Nephron progenitor cell (in vitro differentiated cells): ENCODE measurements around the gene PKP3.

ENCODE experiments used
- DNase-seq: peaks from one replicate; pipeline ENCODE4 v3.0.0; 2021
- H3K27ac Mint-ChIP-seq: 2 replicates; pipeline ENCODE4 v1.8.0; 2021; ENCODE audit warnings: mild to moderate bottlenecking, moderate library complexity, mixed read lengths
- H3K27me3 Mint-ChIP-seq: 2 replicates; pipeline ENCODE4 v1.8.0; 2021; ENCODE audit warnings: mild to moderate bottlenecking, low read depth, mixed read lengths; ENCODE audit not compliant: poor library complexity
- H3K36me3 Mint-ChIP-seq: 2 replicates; pipeline ENCODE4 v1.8.0; 2021; ENCODE audit warnings: low read depth, mixed read lengths
- H3K4me1 Mint-ChIP-seq: 2 replicates; pipeline ENCODE4 v1.8.0; 2021; ENCODE audit warnings: mixed read lengths
- H3K4me3 Mint-ChIP-seq: 2 replicates; pipeline ENCODE4 v1.8.0; 2021; ENCODE audit warnings: mild to moderate bottlenecking, moderate library complexity, mixed read lengths
- H3K9me3 Mint-ChIP-seq: 2 replicates; pipeline ENCODE4 v1.8.0; 2021; ENCODE audit warnings: mild to moderate bottlenecking, moderate library complexity, mixed read lengths
- TF ChIP-seq, protein P1 (sequence below): fragments of 200-600 bp; sonication (generic); IDR thresholded peaks from 2 replicates; pipeline ENCODE4 v1.5.0; 2021; ENCODE audit warnings: antibody characterized with exemption

PKP3 gene

DNA sequence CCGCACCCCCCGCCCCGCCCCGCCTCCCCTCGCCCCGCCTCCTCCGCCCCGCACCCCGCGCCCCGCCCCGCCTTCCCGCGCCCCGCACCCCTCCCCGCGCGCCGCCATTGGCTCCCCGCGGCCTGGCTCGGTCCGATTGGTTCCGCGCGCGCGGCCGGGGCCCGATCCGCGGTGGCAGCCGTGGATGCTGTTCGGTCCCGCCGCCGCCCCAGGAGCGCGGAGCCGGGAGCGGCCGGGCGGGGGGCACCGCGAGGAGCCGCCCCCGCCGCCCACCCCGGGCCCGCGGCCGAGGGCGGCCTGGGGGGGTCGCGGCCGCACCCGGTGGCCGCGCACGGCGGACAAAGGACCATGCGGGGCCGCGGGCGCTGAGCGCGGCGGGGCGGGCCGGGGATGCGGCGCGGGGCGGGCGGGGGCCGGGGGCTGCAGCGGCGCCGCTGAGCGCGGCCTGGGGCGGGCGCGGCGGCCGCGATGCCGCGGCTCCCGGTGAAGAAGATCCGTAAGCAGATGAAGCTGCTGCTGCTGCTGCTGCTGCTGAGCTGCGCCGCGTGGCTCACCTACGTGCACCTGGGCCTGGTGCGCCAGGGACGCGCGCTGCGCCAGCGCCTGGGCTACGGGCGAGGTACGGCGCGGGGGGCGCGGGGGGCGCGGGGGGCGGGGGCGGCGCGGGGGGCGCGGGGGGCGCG lies 24.5 kb upstream of the PKP3 start, which contains the start of gene B4GALNT4:
Gene B4GALNT4, plus strand, starts transcription at position 164 of the 683 bp plus-strand sequence. Its CDS starts 305 bp downstream, at position 469.
- Mint-ChIP-seq H3K4me1 (peaks cover 37% of the 10 kb centered on the region), H3K27me3 (peaks cover 12% of the 10 kb centered on the region), H3K27ac (peak within 1 kb of the TSS; percentile 92), H3K9me3 (peaks cover 14% of the 10 kb centered on the region), H3K4me3 (peak within 1 kb of the TSS; percentile 89), H3K36me3 (peaks cover 30% of the 10 kb centered on the region)
- DNase-seq, result peak; percentile 75
- TF ChIP-seq, protein P1, sequence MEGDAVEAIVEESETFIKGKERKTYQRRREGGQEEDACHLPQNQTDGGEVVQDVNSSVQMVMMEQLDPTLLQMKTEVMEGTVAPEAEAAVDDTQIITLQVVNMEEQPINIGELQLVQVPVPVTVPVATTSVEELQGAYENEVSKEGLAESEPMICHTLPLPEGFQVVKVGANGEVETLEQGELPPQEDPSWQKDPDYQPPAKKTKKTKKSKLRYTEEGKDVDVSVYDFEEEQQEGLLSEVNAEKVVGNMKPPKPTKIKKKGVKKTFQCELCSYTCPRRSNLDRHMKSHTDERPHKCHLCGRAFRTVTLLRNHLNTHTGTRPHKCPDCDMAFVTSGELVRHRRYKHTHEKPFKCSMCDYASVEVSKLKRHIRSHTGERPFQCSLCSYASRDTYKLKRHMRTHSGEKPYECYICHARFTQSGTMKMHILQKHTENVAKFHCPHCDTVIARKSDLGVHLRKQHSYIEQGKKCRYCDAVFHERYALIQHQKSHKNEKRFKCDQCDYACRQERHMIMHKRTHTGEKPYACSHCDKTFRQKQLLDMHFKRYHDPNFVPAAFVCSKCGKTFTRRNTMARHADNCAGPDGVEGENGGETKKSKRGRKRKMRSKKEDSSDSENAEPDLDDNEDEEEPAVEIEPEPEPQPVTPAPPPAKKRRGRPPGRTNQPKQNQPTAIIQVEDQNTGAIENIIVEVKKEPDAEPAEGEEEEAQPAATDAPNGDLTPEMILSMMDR, result no peak

DNA sequence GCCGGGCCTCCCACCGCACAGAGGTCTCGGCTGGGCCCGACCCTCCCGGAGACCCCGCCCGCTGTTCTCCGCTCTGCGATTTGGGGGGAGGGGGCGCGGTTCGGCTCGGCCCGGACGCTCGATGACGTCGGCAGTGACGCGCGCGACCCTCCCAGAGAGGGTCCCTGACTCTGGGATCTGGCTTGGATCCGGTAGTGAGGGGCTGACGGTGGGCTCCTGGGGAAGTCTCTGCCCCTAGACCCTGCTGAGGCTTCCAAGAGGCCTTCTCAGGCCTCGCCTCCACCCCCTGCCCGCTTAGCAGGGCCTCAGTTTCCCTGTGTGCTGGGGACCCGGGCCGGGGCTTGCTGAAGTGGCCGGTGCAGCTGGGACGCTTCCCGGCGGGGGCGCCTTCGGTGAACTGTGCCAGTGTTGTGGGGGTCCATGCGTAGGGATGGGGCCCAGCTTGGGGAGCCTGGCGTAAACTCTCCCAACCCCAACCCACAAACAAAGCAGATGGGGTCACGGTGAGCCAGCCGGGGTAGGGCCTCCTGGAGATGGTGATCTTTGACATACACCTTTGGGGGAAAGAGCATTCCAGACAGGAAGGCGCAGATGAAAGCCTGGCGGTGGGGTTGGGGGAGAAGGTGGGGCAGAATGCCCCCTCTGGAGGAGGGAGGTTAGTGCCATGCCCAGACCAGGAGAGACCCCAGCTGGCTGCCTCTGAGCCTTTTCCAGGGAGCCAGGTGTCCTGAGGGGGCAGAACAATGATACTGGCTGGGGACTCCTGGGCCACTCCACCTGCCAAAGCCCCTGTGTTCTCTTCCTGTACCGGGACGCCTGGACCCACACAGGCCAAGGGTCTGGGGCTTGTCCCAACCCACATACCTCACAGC lies 23.7 kb upstream of the PKP3 start:
- peaks cover 14% of the 10 kb centered on the region for H3K9me3 Mint-ChIP-seq
- H3K27ac Mint-ChIP-seq, result peak overlapping the region; percentile 91
- peak; percentile 76 for DNase-seq

DNA sequence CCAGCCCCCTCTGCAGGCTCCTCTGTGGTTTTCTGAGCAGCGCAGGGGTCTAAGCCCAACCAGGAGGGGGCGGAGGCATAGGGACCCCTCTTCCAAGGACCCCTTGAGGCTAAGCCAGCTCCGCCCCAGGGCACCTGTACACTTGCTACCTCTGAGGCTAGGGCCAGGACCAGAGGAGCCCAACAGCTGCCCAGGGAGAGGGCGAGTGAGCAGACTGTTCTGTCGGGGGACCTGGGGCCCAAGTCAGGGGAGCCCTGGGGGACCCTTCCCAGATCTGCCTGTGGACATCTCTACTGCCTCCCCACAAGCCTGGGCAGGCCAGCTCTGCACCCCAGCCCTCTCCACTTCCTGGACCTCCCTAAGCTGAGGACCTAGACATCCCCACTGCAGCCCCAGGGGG lies 23.0 kb upstream of the PKP3 start:
- Mint-ChIP-seq H3K27me3 (peaks cover 12% of the 10 kb centered on the region), H3K4me1 (peaks cover 35% of the 10 kb centered on the region), H3K9me3 (peaks cover 14% of the 10 kb centered on the region), H3K4me3 (peak overlapping the region; percentile 85), H3K36me3 (peaks cover 34% of the 10 kb centered on the region), H3K27ac (peak overlapping the region; percentile 60)
- TF ChIP-seq, protein P1, result no peak
- no peak for DNase-seq

More for the DNA sequence above, 23.7 kb upstream of the PKP3 start:
- Mint-ChIP-seq H3K27me3 (peaks cover 12% of the 10 kb centered on the region), H3K4me3 (peak overlapping the region; percentile 85), H3K4me1 (peaks cover 37% of the 10 kb centered on the region), H3K36me3 (peaks cover 32% of the 10 kb centered on the region)
- TF ChIP-seq, protein P1, result no peak

DNA sequence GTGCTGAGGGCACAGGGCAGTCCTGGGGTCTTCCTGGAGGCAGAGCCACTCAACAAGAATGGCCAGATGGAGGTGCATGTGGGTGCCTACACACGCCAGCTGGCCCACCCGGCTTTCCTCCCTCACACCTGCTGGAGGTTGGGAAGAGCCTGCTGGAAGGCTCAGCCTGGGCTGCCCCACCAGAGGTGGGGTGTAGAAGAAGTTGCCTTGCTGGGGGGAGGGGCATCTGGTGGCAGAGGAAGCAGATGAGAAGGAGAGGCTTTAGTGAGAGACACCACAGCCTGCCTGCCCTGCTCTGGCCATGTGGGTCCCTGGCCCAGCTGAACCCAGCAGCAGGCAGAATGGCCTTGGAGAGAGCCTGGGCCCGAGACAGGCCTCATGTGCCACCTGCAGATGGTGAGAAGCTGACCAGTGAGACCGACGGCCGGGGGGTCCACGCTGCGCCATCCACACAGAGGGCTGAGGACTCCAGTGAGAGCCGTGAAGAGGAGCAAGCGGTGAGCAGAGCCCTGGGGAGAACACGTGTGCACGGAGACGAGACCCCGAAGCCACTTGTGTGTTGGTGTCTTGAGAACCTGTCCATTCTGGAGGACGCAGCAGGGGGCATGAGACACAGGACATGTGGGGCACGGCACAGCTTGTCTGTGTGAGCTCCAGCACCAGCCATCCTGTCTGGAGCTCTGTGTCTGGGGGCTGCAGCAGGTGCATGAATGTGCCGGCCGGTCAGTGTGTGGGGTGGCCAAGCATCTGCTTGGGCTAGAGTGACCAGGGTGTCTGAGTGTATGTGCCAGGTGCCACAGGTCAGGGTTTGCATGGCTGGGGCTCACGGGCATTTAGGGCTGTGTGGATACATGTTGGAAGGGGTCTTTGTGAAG lies 22.1 kb upstream of the PKP3 start:
- peak overlapping the region; percentile 60 for H3K27ac Mint-ChIP-seq
- peaks cover 12% of the 10 kb centered on the region for H3K27me3 Mint-ChIP-seq
- H3K9me3 Mint-ChIP-seq, result peaks cover 8% of the 10 kb centered on the region

More for the DNA sequence above, 22.1 kb upstream of the PKP3 start:
- Mint-ChIP-seq H3K4me1 (peaks cover 29% of the 10 kb centered on the region), H3K4me3 (no peak overlapping the region), H3K36me3 (peaks cover 34% of the 10 kb centered on the region)
- TF ChIP-seq, protein P1, result no peak
- no peak for DNase-seq
